ENCODE results near the gene PCDHB14. TPM values are rescaled to one million over a fixed set of nuclear protein-coding genes. Genes with fewer than 3 reads are reported as not detected.
"Not testable (repeated sequence)": the region's sequence is repeated elsewhere in the genome, so short reads cannot be mapped to it uniquely, and the experiment has no call there.

Gene PCDHB14
- 0.45 and 0.74 TPM in 2 replicates for total RNA-seq (ENCODE audit: low replicate concordance)

DNA sequence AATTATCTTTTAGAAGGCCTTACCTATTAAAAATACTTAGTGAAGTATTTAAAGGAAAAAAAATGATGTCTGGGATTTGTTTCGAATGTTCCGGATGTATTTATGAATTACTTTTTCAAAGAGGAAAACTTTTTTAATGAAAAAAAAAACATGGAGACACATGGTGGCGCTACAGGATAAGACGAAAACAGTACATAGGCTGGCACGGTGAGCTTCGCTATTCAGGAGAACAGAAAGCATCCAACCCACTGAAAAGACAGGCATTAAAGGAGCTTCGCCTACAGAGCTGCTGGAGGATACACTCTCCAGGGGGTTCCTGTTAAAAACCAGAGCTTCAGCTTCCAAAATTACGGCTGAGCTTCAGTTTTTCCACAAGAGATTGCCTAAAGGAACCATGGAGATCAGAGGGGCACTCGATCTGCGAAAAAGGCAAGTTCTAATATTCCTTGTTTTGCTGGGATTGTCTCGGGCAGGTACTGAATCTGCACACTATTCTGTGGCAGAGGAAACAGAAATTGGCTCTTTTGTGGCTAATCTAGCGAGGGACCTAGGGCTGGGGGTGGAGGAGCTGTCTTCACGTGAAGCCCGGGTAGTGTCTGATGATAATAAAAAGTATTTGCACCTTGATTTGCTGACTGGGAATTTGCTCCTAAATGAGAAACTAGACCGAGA is at the start of gene PCDHB14:
Gene PCDHB14, plus strand, starts transcription at position 232 of the 672 bp plus-strand sequence. Its CDS starts 163 bp downstream, at position 395.
- DNase-seq (ENCODE audit: low read depth), result peak; percentile 30

DNA sequence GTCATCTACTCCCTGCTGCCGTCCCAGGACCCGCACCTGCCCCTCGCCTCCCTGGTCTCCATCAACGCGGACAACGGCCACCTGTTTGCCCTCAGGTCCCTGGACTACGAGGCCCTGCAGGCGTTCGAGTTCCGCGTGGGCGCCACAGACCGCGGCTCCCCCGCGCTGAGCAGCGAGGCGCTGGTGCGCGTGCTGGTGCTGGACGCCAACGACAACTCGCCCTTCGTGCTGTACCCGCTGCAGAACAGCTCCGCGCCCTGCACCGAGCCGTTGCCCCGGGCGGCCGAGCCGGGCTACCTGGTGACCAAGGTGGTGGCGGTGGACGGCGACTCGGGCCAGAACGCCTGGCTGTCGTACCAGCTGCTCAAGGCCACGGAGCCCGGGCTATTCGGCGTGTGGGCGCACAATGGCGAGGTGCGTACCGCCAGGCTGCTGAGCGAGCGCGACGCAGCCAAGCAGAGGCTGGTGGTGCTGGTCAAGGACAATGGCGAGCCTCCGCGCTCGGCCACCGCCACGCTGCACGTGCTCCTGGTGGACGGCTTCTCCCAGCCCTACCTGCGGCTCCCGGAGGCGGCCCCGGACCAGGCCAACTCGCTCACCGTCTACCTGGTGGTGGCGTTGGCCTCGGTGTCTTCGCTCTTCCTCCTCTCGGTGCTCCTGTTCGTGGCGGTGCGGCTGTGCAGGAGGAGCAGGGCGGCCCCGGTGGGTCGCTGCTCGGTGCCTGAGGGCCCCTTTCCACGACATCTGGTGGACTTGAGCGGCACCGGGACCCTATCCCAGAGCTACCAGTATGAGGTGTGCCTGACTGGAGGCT is 48.6 kb upstream of the PCDHB14 start:
- DNase-seq (ENCODE audit: low read depth); H3K4me3 ChIP-seq (ENCODE audit: low read depth, low read length): not testable (repeated sequence)

More for the DNA sequence above, at the start of gene PCDHB14:
- TF ChIP-seq, protein P1, sequence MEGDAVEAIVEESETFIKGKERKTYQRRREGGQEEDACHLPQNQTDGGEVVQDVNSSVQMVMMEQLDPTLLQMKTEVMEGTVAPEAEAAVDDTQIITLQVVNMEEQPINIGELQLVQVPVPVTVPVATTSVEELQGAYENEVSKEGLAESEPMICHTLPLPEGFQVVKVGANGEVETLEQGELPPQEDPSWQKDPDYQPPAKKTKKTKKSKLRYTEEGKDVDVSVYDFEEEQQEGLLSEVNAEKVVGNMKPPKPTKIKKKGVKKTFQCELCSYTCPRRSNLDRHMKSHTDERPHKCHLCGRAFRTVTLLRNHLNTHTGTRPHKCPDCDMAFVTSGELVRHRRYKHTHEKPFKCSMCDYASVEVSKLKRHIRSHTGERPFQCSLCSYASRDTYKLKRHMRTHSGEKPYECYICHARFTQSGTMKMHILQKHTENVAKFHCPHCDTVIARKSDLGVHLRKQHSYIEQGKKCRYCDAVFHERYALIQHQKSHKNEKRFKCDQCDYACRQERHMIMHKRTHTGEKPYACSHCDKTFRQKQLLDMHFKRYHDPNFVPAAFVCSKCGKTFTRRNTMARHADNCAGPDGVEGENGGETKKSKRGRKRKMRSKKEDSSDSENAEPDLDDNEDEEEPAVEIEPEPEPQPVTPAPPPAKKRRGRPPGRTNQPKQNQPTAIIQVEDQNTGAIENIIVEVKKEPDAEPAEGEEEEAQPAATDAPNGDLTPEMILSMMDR (IDR thresholded peaks at IDR 0.05; ENCODE audit: insufficient read depth, low read length), result no peak
- H3K4me3 ChIP-seq (ENCODE audit: low read depth, low read length), result peak within 1 kb of the TSS; percentile 44

DNA sequence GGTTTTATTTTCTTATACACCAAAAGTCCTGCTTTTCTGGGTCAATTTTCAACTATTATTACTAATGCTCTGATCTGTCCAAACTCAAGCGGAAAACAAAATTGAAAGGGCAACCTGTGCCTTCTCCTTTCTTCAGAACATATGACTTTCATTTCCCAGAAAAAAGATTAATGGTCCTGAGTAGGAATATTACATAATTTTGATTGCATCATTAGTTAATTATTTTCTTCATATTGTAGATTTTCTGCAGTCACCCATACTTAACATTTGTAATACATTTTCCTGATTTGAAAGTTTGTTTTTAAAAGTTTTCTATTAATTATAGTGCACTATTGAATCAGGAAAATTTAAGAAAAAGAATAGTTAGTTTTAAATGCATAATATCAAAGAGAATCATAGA is 47.2 kb upstream of the PCDHB14 start:
- no peak overlapping the region for H3K4me3 ChIP-seq (ENCODE audit: low read depth, low read length)
- TF ChIP-seq, protein P1 (IDR thresholded peaks at IDR 0.05; ENCODE audit: insufficient read depth, low read length), result no peak
- no peak for DNase-seq (ENCODE audit: low read depth)

DNA sequence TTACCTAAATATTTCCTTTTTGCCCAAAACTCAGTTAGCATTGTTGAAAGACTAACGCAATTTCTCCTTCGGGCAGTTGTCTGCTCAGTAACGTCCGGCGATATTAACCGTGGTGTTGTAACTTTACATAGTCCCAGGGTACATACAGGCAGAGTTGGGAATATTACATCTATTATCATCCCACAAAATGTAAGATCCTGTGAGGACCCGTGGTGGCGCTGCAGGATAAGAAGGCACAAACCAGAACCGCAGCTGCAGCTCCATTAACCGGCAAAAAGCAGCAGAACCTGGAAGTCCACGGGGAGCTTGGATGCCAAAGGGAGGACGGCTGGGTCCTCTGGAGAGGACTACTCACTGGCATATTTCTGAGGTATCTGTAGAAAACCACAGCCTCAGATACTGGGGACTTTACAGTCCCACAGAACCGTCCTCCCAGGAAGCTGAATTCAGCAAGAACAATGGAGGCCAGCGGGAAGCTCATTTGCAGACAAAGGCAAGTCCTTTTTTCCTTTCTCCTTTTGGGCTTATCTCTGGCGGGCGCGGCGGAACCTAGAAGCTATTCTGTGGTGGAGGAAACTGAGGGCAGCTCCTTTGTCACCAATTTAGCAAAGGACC is 45.5 kb upstream of the PCDHB14 start, which contains the start of gene PCDHB8:
Gene PCDHB8, plus strand, starts transcription at position 214 of the 615 bp plus-strand sequence. Its CDS starts 245 bp downstream, at position 459.
- DNase-seq (ENCODE audit: low read depth); H3K4me3 ChIP-seq (ENCODE audit: low read depth, low read length): not testable (repeated sequence)

DNA sequence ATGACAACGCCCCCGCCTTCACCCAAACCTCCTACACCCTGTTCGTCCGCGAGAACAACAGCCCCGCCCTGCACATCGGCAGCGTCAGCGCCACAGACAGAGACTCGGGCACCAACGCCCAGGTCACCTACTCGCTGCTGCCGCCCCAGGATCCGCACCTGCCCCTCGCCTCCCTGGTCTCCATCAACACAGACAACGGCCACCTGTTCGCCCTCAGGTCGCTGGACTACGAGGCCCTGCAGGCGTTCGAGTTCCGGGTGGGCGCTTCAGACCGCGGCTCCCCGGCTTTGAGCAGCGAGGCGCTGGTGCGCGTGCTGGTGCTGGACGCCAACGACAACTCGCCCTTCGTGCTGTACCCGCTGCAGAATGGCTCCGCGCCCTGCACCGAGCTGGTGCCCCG is 43.8 kb upstream of the PCDHB14 start:
- DNase-seq (ENCODE audit: low read depth); H3K4me3 ChIP-seq (ENCODE audit: low read depth, low read length): not testable (repeated sequence)

DNA sequence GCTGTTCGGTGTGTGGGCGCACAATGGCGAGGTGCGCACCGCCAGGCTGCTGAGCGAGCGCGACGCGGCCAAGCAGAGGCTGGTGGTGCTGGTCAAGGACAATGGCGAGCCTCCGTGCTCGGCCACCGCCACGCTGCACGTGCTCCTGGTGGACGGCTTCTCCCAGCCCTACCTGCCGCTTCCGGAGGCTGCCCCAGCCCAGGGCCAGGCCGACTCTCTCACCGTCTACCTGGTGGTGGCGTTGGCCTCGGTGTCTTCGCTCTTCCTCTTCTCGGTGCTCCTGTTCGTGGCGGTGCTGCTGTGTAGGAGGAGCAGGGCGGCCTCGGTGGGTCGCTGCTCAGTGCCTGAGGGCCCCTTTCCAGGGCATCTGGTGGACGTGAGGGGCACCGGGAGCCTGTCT is 43.3 kb upstream of the PCDHB14 start:
- DNase-seq (ENCODE audit: low read depth); H3K4me3 ChIP-seq (ENCODE audit: low read depth, low read length): not testable (repeated sequence)

DNA sequence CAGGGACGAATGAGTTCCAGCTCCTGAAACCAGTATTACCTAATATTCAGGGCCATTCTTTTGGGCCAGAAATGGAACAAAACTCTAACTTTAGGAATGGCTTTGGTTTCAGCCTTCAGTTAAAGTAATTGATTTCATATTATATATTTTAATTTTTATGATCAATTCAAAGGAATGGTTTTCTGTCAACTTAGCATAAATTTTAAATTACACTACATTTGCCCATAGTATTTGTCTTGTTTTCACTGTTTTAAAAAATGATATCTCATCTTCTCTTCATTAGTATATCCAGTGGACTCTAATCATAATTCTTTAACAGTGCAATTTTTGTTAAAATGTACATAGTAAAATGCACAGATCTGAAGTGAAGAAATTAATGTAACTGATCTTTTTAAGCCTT is 42.8 kb upstream of the PCDHB14 start:
- TF ChIP-seq, protein P1 (IDR thresholded peaks at IDR 0.05; ENCODE audit: insufficient read depth, low read length), result no peak
- DNase-seq (ENCODE audit: low read depth), result no peak
- no peak overlapping the region for H3K4me3 ChIP-seq (ENCODE audit: low read depth, low read length)

DNA sequence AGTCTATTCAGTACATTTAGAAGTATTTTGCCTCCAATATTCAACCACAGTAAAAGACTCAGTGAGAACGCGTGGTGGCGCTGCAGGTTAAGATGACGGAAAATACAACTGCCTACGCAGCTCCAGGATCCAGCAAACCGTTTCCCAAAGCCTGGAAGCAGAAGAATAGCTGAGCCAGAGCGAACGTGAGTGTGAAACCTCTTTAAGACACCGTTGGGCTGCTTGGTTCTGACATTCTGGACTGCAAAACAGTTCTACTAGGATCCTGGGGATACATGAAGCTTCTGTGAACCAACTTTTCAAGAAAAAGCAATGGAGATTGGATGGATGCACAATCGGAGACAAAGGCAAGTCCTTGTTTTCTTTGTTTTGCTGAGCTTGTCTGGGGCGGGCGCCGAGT is 40.9 kb upstream of the PCDHB14 start, which contains the start of gene PCDHB16:
Gene PCDHB16, plus strand, starts transcription at position 140 of the 400 bp plus-strand sequence. Its CDS starts 173 bp downstream, at position 313.
- peak within 1 kb of the TSS; percentile 9 for H3K4me3 ChIP-seq (ENCODE audit: low read depth, low read length)

DNA sequence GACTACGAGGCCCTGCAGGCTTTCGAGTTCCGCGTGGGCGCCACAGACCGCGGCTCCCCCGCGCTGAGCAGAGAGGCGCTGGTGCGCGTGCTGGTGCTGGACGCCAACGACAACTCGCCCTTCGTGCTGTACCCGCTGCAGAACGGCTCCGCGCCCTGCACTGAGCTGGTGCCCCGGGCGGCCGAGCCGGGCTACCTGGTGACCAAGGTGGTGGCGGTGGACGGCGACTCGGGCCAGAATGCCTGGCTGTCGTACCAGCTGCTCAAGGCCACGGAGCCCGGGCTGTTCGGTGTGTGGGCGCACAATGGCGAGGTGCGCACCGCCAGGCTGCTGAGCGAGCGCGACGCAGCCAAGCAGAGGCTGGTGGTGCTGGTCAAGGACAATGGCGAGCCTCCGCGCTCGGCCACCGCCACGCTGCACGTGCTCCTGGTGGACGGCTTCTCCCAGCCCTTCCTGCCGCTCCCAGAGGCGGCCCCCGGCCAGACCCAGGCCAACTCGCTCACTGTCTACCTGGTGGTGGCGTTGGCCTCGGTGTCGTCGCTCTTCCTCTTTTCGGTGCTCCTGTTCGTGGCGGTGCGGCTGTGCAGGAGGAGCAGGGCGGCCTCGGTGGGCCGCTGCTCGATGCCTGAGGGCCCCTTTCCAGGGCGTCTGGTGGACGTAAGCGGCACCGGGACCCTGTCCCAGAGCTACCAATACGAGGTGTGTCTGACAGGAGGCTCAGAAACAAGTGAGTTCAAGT is 38.9 kb upstream of the PCDHB14 start:
- not testable (repeated sequence) for H3K4me3 ChIP-seq (ENCODE audit: low read depth, low read length); DNase-seq (ENCODE audit: low read depth)

More for the DNA sequence above, 40.9 kb upstream of the PCDHB14 start, which contains the start of gene PCDHB16:
- peak; percentile 24 for DNase-seq (ENCODE audit: low read depth)
- TF ChIP-seq, protein P1 (IDR thresholded peaks at IDR 0.05; ENCODE audit: insufficient read depth, low read length), result peak; percentile 20

Measured in fibroblast of the aortic adventitia (primary cell).